Ovary (tissue), 3 donors: ENCODE data around the gene SMARCC1.

Experiments used
- POLR2A ChIP-seq: fragments of 450-650 bp; IDR thresholded peaks from one replicate; pipeline ENCODE4 v1.6.1; 2017; ENCODE audit warnings: antibody characterized with exemption, mild to moderate bottlenecking, moderate library complexity
- TF ChIP-seq, protein P1 (sequence below), 3 donors: fragments of 450-650 bp in 2 of 3; fragments of 200-600 bp in 1 of 3; IDR thresholded peaks; one replicate each; pipeline versions ENCODE4 v1.5.1 to v1.8.0; 2016 to 2022; ENCODE audit warnings: antibody characterized with exemption in 3 of 3, mild to moderate bottlenecking in 1 of 3
- donor health status: DM: no; HTN: no; CAD: no.

DNA sequence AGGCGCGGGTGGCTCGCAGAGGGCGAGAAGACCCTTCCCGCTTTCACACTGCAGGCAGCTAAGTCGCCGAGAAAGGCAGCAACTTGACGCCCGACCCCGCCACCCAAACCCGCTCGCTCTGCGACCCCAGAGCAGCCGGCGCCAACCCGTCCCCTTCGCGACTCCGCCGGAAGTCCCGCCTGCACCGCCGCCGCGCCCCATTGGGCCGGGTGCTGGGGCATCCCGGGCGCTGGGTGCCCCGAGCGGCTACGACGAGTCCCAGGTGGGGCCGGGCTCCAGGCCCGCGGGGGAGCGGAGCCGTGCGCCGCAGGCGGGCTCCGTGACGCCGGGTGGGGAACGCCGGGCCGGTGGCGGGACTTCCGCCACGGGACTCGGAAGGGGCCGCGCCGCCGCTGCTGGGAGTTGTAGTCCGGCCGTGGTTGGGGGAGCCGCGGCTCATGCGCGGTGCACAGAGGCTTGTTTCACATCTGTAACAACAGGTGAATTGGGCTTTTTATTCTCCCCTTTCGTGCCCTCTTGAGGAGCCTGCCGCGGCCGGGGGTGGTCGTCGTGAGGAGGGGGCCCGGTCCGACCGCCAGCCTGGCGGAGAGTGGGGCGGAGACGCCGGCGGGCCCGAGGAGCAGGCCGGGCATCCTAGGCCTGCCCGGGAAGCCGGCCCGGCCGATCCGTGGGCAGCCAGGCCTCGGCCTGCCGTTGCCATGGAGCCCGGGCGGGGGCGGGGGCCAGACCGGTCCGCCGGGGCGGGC lies 21.2 kb upstream of the SMARCC1 start, which contains the start of gene DHX30:
- TF ChIP-seq, protein P1, sequence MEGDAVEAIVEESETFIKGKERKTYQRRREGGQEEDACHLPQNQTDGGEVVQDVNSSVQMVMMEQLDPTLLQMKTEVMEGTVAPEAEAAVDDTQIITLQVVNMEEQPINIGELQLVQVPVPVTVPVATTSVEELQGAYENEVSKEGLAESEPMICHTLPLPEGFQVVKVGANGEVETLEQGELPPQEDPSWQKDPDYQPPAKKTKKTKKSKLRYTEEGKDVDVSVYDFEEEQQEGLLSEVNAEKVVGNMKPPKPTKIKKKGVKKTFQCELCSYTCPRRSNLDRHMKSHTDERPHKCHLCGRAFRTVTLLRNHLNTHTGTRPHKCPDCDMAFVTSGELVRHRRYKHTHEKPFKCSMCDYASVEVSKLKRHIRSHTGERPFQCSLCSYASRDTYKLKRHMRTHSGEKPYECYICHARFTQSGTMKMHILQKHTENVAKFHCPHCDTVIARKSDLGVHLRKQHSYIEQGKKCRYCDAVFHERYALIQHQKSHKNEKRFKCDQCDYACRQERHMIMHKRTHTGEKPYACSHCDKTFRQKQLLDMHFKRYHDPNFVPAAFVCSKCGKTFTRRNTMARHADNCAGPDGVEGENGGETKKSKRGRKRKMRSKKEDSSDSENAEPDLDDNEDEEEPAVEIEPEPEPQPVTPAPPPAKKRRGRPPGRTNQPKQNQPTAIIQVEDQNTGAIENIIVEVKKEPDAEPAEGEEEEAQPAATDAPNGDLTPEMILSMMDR (IDR thresholded peaks at IDR 0.05) = no peak
- TF ChIP-seq POLR2A = peak; percentile 72
